ENCODE measurements around the gene KDM2B.

DNA sequence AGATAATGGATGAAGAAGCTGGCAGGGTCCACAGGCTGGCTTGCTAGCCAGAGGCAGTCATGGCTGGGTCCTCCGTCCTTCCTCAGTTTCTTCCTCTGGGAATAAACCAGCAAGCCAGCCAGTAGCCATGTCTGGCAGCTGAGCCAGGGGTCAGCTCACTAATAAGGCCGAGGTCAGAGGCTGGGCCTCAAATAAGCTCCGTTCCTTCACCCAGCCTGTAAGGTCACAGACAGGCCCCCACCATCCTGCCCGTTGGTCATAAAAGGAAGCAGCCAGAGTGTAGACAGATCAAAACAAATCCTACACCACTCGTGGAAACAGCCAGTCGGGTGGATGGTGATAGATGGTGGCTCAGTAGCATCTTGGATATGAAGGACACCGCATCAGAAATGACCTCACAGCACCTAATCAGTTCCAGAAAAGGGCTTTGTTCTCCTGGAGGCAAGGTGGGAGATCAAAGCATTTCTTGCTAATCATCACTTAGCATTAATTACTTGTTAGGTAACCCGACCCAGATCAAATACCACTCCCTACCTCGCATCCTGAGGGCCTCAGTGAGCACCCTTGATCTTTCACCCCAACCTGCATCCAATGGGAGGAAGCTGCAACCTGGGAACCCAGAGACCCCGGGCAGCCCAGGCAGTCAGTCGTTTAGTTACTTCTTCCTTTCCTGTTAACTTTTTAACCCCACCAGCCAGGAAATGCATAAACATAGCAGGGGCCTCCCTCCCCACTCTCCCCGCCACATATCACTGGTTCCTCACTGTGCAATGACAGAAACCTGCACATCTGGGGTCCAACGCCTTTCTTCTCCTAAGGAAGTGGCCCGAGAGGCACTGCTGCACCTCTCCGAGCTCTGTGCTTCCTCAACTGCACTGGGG is 90.2 kb downstream of the KDM2B start:
- TF ChIP-seq RFX5 (IDR thresholded peaks at IDR 0.05; ENCODE audit: low read depth, low read length) (no peak), NFYB (IDR thresholded peaks at IDR 0.05; ENCODE audit: insufficient read depth, low read depth, low read length) (no peak), ZNF207 (IDR thresholded peaks at IDR 0.05; ENCODE audit: borderline replicate concordance) (no peak), TAF1 (IDR thresholded peaks at IDR 0.05; ENCODE audit: borderline replicate concordance, low read depth, low read length) (no peak)
- TF ChIP-seq, protein P1, sequence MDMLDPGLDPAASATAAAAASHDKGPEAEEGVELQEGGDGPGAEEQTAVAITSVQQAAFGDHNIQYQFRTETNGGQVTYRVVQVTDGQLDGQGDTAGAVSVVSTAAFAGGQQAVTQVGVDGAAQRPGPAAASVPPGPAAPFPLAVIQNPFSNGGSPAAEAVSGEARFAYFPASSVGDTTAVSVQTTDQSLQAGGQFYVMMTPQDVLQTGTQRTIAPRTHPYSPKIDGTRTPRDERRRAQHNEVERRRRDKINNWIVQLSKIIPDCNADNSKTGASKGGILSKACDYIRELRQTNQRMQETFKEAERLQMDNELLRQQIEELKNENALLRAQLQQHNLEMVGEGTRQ (IDR thresholded peaks at IDR 0.05; ENCODE audit: borderline replicate concordance, low read depth, low read length), result no peak

All from GM12878 (cell line).